Fibroblast of lung (primary cell): Measurements from ENCODE around the gene COG5. TPM values are rescaled to one million over a fixed set of nuclear protein-coding genes. Genes with fewer than 3 reads are reported as not detected.

Experiments used
- DNase-seq, 2 donors: peaks; one replicate each; pipeline versions ENCODE4 v3.0.0 to v3.0.0-alpha.2; 2010; ENCODE audit warnings: low read depth in 2 of 2
- H2AFZ ChIP-seq: 2 replicates; pipeline ENCODE4 v1.5.1; 2012; ENCODE audit warnings: low read length, control low read depth, inconsistent platforms
- H3K27ac ChIP-seq: 2 replicates; pipeline ENCODE4 v1.5.1; 2011; ENCODE audit warnings: low read length, control low read depth; ENCODE audit not compliant: insufficient read depth
- H3K27me3 ChIP-seq: 2 replicates; pipeline ENCODE4 v1.5.1; 2011; ENCODE audit warnings: mild to moderate bottlenecking, low read length; ENCODE audit not compliant: control insufficient read depth, insufficient read depth
- H3K36me3 ChIP-seq: 2 replicates; pipeline ENCODE4 v1.5.1; 2011; ENCODE audit warnings: low read length; ENCODE audit not compliant: control insufficient read depth, insufficient read depth
- H3K4me1 ChIP-seq: 2 replicates; pipeline ENCODE4 v1.5.1; 2011; ENCODE audit warnings: low read length; ENCODE audit not compliant: control insufficient read depth, insufficient read depth; ENCODE audit errors: extremely low read depth
- H3K4me2 ChIP-seq: 2 replicates; pipeline ENCODE4 v1.5.1; 2011; ENCODE audit warnings: low read length, control low read depth; ENCODE audit not compliant: insufficient read depth; ENCODE audit errors: extremely low read depth
- H3K4me3 ChIP-seq, 4 experiments: fragments of 200-600 bp in 1 of 4; sonication (generic) in 1 of 4; replicated peaks in 1 of 4; 2 replicates each; pipeline ENCODE4 v1.5.1; 2011 to 2016; ENCODE audit warnings: low read length in 4 of 4, low read depth in 3 of 4, mild to moderate bottlenecking in 3 of 4, control low read depth in 2 of 4, inconsistent platforms in 1 of 4, mixed read lengths in 1 of 4; ENCODE audit not compliant: insufficient read depth in 1 of 4; ENCODE audit errors: control extremely low read depth in 1 of 4
- H3K79me2 ChIP-seq: 2 replicates; pipeline ENCODE4 v1.5.1; 2012; ENCODE audit warnings: mild to moderate bottlenecking, low read length, inconsistent platforms; ENCODE audit not compliant: control insufficient read depth, insufficient read depth
- H3K9ac ChIP-seq: 2 replicates; pipeline ENCODE4 v1.5.1; 2011; ENCODE audit warnings: mild to moderate bottlenecking, low read length, control low read depth; ENCODE audit not compliant: insufficient read depth
- H3K9me3 ChIP-seq: 2 replicates; pipeline ENCODE4 v1.5.1; 2012; ENCODE audit warnings: low read depth, low read length; ENCODE audit not compliant: control insufficient read depth, insufficient read depth
- H4K20me1 ChIP-seq: 2 replicates; pipeline ENCODE4 v1.5.1; 2011; ENCODE audit warnings: low read length; ENCODE audit not compliant: control insufficient read depth, insufficient read depth; ENCODE audit errors: extremely low read depth
- EZH2 ChIP-seq: IDR thresholded peaks from 2 replicates; pipeline ENCODE4 v1.5.1; 2012; ENCODE audit warnings: low read length, control low read depth, mild to moderate bottlenecking; ENCODE audit errors: missing control alignments
- polyA plus RNA-seq, 2 donors: library from polyadenylated mRNA; depleted of rRNA in 1 of 2; stranded (reverse) in 1 of 2; unstranded in 1 of 2; fragments of >200 nt; gene quantifications; 2 replicates each; pipeline ENCODE4 v1.2.1, GENCODE V29; 2011 to 2012; ENCODE audit warnings: missing spikeins in 1 of 2
- total RNA-seq: library from RNA; depleted of rRNA; stranded (reverse); fragments of >200 nt; gene quantifications from 2 replicates; pipeline ENCODE4 v1.2.1, GENCODE V29; 2014
- TF ChIP-seq, protein P1 (sequence below), 2 donors: IDR thresholded peaks in 1 of 2; conservative IDR thresholded peaks in 1 of 2; 1 replicate in 1 of 2; 2 replicates in 1 of 2; pipeline ENCODE4 v1.5.1; 2011 to 2012; ENCODE audit warnings: low read length in 2 of 2, control low read depth in 1 of 2, inconsistent platforms in 1 of 2, low read depth in 1 of 2, mild to moderate bottlenecking in 1 of 2

The COG5 gene
- total and polyA plus RNA-seq, 2 donors (not counting 1 experiment from before 2014, with no cell fraction given), result 34.5 to 40.3 TPM

DNA sequence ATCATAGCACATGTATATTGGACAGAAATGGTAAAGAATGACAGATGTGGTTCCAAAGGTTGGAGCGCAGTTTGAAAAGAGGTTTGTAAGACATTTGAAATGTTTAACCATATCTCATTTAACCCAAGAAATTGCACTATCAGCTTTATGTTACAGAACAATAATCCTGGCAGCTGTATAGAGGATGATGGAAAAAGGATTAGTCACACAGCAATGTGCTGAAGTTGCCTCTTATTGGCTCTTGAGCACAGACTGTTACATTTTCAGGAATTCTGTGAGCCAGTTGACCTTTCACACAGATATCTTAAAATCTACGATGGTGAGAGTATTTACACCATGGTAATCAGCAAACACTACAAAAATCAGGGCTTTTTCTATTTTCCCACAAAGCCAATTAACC is 3.9 kb downstream of the COG5 start:
- Histone ChIP-seq H3K4me3 (no peak overlapping the region), H3K4me1 (peaks cover 8% of the 10 kb centered on the region), H2AFZ (no peak overlapping the region), H3K27me3 (no peaks in the 10 kb centered on the region), H3K36me3 (no peaks in the 10 kb centered on the region), H3K79me2 (peaks cover 8% of the 10 kb centered on the region), H3K9me3 (no peaks in the 10 kb centered on the region), H3K4me2 (no peak overlapping the region), H3K27ac (peak overlapping the region; percentile 19), H4K20me1 (no peaks in the 10 kb centered on the region), H3K9ac (no peak overlapping the region)
- TF ChIP-seq, protein P1, sequence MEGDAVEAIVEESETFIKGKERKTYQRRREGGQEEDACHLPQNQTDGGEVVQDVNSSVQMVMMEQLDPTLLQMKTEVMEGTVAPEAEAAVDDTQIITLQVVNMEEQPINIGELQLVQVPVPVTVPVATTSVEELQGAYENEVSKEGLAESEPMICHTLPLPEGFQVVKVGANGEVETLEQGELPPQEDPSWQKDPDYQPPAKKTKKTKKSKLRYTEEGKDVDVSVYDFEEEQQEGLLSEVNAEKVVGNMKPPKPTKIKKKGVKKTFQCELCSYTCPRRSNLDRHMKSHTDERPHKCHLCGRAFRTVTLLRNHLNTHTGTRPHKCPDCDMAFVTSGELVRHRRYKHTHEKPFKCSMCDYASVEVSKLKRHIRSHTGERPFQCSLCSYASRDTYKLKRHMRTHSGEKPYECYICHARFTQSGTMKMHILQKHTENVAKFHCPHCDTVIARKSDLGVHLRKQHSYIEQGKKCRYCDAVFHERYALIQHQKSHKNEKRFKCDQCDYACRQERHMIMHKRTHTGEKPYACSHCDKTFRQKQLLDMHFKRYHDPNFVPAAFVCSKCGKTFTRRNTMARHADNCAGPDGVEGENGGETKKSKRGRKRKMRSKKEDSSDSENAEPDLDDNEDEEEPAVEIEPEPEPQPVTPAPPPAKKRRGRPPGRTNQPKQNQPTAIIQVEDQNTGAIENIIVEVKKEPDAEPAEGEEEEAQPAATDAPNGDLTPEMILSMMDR (conservative IDR thresholded peaks at IDR 0.05 in 1 of 2, IDR thresholded peaks at IDR 0.05 in 1 of 2; ENCODE audit: low read depth in 1 of 2, low read length in 2 of 2), result no peak
- TF ChIP-seq EZH2, result no peak
- peak; percentile 76 to 80 for DNase-seq

DNA sequence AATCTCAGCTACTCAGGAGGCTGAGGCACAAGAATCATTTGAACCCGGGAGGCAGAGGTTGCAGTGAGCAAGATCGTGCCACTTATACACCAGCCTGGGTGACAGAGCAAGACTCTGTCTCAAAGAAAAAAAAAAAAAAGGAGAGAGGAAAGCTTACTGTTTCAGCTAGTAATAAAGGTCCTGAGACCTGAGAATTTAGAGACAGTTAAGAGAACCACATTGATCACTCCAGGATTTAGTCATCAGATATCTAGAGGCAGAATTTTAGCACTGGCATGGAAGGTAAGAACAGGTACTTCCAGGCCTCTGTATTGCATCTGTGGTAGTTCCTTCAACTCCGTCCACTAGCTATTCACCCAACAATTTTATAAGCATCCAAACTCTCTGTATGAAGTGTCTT is 7.8 kb downstream of the COG5 start:
- H3K36me3 ChIP-seq, result no peaks in the 10 kb centered on the region
- peaks cover 2% of the 10 kb centered on the region for H3K4me1 ChIP-seq
- H4K20me1 ChIP-seq, result no peaks in the 10 kb centered on the region
- no peak overlapping the region for H3K4me2 ChIP-seq
- no peak overlapping the region for H2AFZ ChIP-seq
- no peak overlapping the region for H3K4me3 ChIP-seq
- no peak overlapping the region for H3K9ac ChIP-seq
- H3K9me3 ChIP-seq, result no peaks in the 10 kb centered on the region
- no peak overlapping the region for H3K27ac ChIP-seq
- H3K79me2 ChIP-seq, result peaks cover 2% of the 10 kb centered on the region
- no peaks in the 10 kb centered on the region for H3K27me3 ChIP-seq
- TF ChIP-seq, protein P1 (conservative IDR thresholded peaks at IDR 0.05 in 1 of 2, IDR thresholded peaks at IDR 0.05 in 1 of 2; ENCODE audit: low read depth in 1 of 2, low read length in 2 of 2), result no peak
- TF ChIP-seq EZH2, result no peak
- no peak for DNase-seq

DNA sequence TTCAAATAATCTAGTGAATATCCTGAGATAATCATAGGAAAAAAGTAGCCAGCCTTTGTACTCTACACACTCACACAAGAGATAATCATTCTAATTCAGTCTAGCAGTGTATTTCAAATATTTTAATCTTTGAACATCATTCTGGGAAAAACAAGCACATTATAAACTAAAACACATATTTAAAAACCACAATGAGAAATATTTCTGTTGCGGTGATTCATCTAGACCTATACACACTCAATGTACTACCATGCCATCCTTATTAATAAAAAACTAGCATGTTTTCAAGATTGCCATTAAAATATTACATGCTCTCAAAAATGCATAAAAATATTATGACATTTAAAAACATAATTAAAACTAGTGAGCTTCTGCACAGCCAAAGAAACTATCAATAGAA is 11.8 kb downstream of the COG5 start:
- peak; percentile 23 to 36 for DNase-seq
- peaks cover 1% of the 10 kb centered on the region for H3K36me3 ChIP-seq
- no peaks in the 10 kb centered on the region for H3K4me1 ChIP-seq

More for the DNA sequence above, 11.8 kb downstream of the COG5 start:
- TF ChIP-seq, protein P1 (conservative IDR thresholded peaks at IDR 0.05 in 1 of 2, IDR thresholded peaks at IDR 0.05 in 1 of 2; ENCODE audit: low read depth in 1 of 2, low read length in 2 of 2), result no peak
- no peak for TF ChIP-seq EZH2
- Histone ChIP-seq H3K9me3 (no peaks in the 10 kb centered on the region), H3K4me2 (no peak overlapping the region), H2AFZ (no peak overlapping the region), H3K9ac (no peak overlapping the region), H3K27me3 (no peaks in the 10 kb centered on the region), H3K27ac (no peak overlapping the region), H3K79me2 (no peaks in the 10 kb centered on the region), H3K4me3 (no peak overlapping the region), H4K20me1 (no peaks in the 10 kb centered on the region)
